Kidney epithelial cell (primary cell): ENCODE data around the gene PARL. TPM values are rescaled to one million over a fixed set of nuclear protein-coding genes. Genes with fewer than 3 reads are reported as not detected.

Experiments
- DNase-seq: peaks from one replicate; pipeline ENCODE4 v3.0.0-alpha.2; 2010; ENCODE audit warnings: low read depth
- H3K27me3 ChIP-seq: 2 replicates; pipeline ENCODE4 v1.6.0; 2011; ENCODE audit warnings: low read length; ENCODE audit not compliant: control insufficient read depth, insufficient read depth
- H3K36me3 ChIP-seq: 2 replicates; pipeline ENCODE4 v1.5.1; 2011; ENCODE audit warnings: low read length; ENCODE audit not compliant: control insufficient read depth, insufficient read depth
- H3K4me3 ChIP-seq: 2 replicates; pipeline ENCODE4 v1.5.1; 2011; ENCODE audit warnings: low read depth, mild to moderate bottlenecking, control low read depth, low read length
- CTCF ChIP-seq: IDR thresholded peaks from 2 replicates; pipeline ENCODE4 v1.5.1; 2011; ENCODE audit warnings: mild to moderate bottlenecking, moderate library complexity, low read length, control low read depth, inconsistent platforms; ENCODE audit not compliant: insufficient read depth, poor library complexity, severe bottlenecking
- total RNA-seq: library from RNA; depleted of rRNA; stranded (reverse); fragments of >200 nt; gene quantifications from 2 replicates; pipeline ENCODE4 v1.2.3, GENCODE V29; 2015

Gene PARL
- total RNA-seq, 1 donor from 2014 or later = 45.3 TPM

DNA sequence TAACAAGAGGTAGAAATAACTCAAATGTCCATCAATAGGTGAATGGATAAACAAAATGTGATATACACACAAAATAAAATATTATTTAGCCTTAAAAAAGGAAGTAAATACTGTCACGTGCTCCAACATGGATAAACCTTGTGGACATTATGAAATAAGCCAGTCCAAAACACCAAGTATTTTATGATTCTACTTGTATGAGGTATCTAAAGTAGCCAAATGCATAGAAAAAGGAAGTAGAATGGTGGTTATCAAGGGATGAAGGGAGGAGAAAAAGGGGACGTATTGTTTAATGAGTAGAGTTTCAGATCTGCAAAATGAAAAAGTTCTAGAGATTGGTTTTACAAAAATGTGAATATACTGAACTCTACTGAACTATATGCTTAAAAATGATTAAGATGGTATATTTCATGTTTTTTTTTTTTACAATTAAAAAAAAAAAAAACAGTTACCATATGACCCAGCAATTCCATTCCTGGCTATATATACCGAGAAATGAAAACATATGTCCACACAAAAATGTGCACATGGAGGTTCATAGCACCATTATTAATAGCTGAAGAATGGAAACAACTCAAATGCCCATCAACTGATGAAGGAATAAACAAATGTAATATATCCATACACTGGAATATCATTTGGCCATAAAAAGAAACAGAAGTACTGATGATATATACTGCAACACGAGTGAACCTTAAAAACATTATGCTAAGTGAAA is 30.2 kb downstream of the PARL start:
- no peaks in the 10 kb centered on the region for H3K27me3 ChIP-seq

GRCh38 chr3:183845608-183846288 is 38.9 kb downstream of the PARL start:
- no peak for TF ChIP-seq CTCF
- Histone ChIP-seq H3K4me3 (no peak overlapping the region), H3K27me3 (no peaks in the 10 kb centered on the region), H3K36me3 (no peaks in the 10 kb centered on the region)
- no peak for DNase-seq

More for the DNA sequence above, 30.2 kb downstream of the PARL start:
- no peak for TF ChIP-seq CTCF
- Histone ChIP-seq H3K4me3 (no peak overlapping the region), H3K36me3 (no peaks in the 10 kb centered on the region)
- DNase-seq = no peak

GRCh38 chr3:183845090-183845489 is 39.6 kb downstream of the PARL start:
- H3K4me3 ChIP-seq = no peak overlapping the region
- no peak for TF ChIP-seq CTCF
- H3K27me3 ChIP-seq = no peaks in the 10 kb centered on the region
- no peak for DNase-seq
- no peaks in the 10 kb centered on the region for H3K36me3 ChIP-seq

DNA sequence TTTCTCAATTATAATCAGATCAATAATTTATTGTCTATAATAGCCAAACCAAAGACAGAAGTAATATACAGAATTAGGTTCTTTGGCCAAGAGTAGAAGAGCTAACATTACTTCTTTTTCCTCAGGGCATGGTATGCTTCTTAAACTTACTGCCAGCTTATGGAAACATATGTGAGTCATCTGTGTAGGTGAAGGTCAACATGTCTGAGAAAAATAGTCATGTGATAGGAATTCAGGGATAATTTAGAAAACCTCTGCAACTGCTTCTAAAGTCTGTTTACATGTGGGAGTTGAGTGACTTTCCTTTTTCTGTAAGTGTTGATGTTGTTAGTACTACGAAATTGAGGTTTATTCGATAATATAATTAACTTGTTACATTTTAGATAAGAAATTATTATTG is 40.1 kb downstream of the PARL start:
- no peak for TF ChIP-seq CTCF
- no peaks in the 10 kb centered on the region for H3K36me3 ChIP-seq
- H3K4me3 ChIP-seq = no peak overlapping the region
- peak; percentile 50 for DNase-seq
- no peaks in the 10 kb centered on the region for H3K27me3 ChIP-seq

DNA sequence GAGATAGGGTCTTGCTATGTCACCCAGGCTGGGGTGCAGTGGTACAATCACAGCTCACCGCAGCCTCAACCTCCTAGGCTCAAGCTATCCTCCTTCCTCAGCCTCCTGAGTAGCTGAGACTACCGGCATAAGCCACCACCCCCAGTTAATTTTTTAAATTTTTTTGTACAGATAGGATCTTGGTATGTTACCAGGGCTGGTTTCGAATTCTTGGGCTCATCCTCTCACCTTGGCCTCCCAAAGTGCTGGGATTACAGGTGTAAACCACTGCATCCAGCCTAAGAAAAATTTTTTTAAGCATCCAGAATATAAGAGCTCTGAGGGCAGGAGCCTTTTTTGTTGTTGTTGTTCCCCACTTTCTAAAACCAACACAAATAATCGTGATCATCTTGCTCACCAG is 44.9 kb downstream of the PARL start:
- Histone ChIP-seq H3K4me3 (no peak overlapping the region), H3K36me3 (no peaks in the 10 kb centered on the region), H3K27me3 (no peaks in the 10 kb centered on the region)
- no peak for TF ChIP-seq CTCF
- DNase-seq = no peak
